Activated naive CD4-positive, alpha-beta T cell treated with anti-CD3 and anti-CD28 coated beads, Interleukin-2, amount 10 ng/mL, durations not matched to agents 7 days and 5 days (primary cell): Measurements from ENCODE around the gene P2RX5.
A peak's percentile ranks its signal among the peaks of the same experiment; 100 is the strongest.

ENCODE experiments used
- CTCF ChIA-PET: fragments of 350-600 bp; sonication (Branson Sonifier 250); formaldehyde crosslinking; loops from one replicate; lab custom pipeline; 2021; ENCODE audit warnings: antibody characterized with exemption; lab: Charles Lee
- DNase-seq: peaks from one replicate; pipeline ENCODE4 v3.0.0-alpha.2; 2020
- H3K27ac Mint-ChIP-seq: one replicate; pipeline ENCODE4 v1.8.0; 2021; ENCODE audit warnings: mild to moderate bottlenecking, moderate library complexity, mixed read lengths
- H3K27me3 Mint-ChIP-seq: one replicate; pipeline ENCODE4 v1.8.0; 2021; ENCODE audit warnings: mild to moderate bottlenecking, mixed read lengths
- H3K36me3 Mint-ChIP-seq: one replicate; pipeline ENCODE4 v1.8.0; 2021; ENCODE audit warnings: mixed read lengths
- H3K4me1 Mint-ChIP-seq: one replicate; pipeline ENCODE4 v1.8.0; 2021; ENCODE audit warnings: mixed read lengths
- H3K4me3 Mint-ChIP-seq: one replicate; pipeline ENCODE4 v1.8.0; 2021; ENCODE audit warnings: mild to moderate bottlenecking, moderate library complexity, mixed read lengths
- H3K9me3 Mint-ChIP-seq: one replicate; pipeline ENCODE4 v1.8.0; 2021; ENCODE audit warnings: mixed read lengths

P2RX5 gene

DNA sequence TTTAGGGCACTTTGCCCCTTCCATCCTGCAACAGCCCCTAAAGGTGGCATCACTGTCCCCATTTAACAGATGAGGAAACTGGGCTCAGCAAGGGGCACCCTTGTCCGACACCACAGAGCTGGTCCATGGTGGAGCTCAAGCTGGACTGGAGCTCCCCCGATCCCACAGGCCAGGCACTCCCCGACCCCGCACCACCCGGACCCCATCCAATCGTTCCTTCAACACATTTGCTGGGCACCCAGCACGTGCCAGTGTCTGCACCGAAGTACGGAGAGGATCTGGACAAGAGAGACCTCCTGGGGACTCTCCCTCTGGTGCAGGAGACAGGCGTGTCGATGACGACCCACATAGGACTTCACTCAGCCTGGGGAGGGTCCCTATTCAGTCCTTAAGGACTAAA is 13.9 kb downstream of the P2RX5 start:
- CTCF ChIA-PET = interaction anchor here (0.8 to 2.1 kb wide), 11 partner anchors 10 to 146 kb away, joined by 3 to 13 read pairs (median 7); partner anchors contain the start of gene HASPIN
- no peak overlapping the region for H3K4me3 Mint-ChIP-seq
- no peak overlapping the region for H3K27ac Mint-ChIP-seq
- DNase-seq = no peak
- peaks cover 9% of the 10 kb centered on the region for H3K36me3 Mint-ChIP-seq
- no peaks in the 10 kb centered on the region for H3K9me3 Mint-ChIP-seq
- H3K4me1 Mint-ChIP-seq = peaks cover 27% of the 10 kb centered on the region
- no peaks in the 10 kb centered on the region for H3K27me3 Mint-ChIP-seq

DNA sequence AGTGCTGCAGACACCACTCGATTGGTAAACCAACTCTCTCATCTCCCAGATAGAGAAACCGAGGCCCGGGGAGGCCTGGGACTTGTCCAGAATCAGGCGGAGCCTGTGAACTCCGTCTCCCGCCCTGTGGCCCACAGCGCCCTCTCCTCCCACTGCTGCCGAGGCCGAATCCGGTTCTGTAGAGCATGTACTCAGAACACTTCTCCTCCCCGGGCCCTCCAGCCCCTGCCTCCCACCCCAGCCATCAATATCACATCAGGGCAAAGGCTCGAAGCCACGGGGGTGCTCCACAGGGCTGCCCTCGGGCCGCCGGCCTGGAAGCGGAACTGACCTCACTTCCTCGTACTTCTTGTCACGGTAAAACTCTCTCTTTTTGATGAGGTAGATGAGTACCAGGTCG is 14.4 kb downstream of the P2RX5 start:
- DNase-seq = no peak
- peak overlapping the region; percentile 42 for H3K27ac Mint-ChIP-seq
- H3K4me3 Mint-ChIP-seq = no peak overlapping the region
- H3K36me3 Mint-ChIP-seq = peaks cover 9% of the 10 kb centered on the region
- H3K4me1 Mint-ChIP-seq = peaks cover 27% of the 10 kb centered on the region
- no peaks in the 10 kb centered on the region for H3K27me3 Mint-ChIP-seq
- CTCF ChIA-PET = interaction anchor here (1.5 kb wide), 2 partner anchors 26 to 144 kb away, joined by 3 to 4 read pairs; no protein-coding TSS in a partner anchor
- no peaks in the 10 kb centered on the region for H3K9me3 Mint-ChIP-seq

DNA sequence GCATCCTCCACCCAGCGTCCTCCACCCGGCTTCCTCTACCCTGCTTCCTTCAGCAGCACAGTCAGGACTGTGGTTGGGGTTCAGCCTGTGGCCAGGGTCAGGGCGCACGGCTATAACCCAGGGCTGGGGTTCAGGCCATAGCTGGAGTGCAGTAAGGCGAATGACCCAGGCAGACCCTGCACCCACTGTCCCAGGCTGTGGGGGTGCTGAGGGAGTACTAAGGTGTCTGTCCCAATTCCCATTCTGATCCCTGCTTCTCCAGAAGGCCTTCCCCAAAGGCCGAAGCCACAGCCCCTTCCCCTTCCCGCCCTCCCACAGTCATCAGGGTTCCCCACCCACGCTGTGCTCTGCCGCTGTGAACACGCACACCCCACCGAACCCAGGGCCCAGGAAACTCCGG is 14.9 kb downstream of the P2RX5 start:
- CTCF ChIA-PET = no interaction called here
- Mint-ChIP-seq H3K36me3 (peaks cover 9% of the 10 kb centered on the region), H3K9me3 (no peaks in the 10 kb centered on the region), H3K4me3 (no peak overlapping the region), H3K27ac (no peak overlapping the region), H3K4me1 (peaks cover 27% of the 10 kb centered on the region), H3K27me3 (no peaks in the 10 kb centered on the region)
- no peak for DNase-seq

DNA sequence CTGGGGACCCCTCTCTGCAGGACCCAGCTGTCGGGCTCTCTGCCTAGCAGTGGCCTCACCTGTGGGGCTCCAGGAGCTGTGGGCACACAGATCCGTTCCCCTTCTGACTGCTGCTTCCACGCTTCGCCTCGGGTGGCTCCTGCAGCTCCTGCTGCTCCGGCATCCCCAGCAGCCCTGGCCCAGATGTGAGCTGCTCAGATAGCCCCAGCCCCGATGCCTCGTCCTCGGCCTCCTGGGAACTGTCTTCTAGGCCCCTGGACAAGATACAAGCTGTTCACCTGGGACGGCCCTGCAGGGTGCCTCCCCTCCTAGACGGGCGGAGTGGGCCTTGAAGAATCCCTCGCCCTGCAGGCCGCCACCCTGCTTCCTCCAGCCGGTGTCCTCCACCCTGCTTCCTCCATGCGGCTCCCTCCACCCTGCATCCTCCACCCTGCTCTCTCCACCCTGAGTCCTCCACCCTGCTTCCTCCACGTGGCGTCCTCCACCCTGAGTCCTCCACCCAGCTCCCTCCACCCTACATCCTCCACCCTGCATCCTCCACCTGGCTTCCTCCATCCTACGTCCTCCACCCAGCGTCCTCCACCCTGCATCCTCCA is 16.3 kb downstream of the P2RX5 start:
- Mint-ChIP-seq H3K27ac (peak overlapping the region; percentile 60), H3K36me3 (peaks cover 10% of the 10 kb centered on the region), H3K4me1 (peaks cover 27% of the 10 kb centered on the region), H3K9me3 (no peaks in the 10 kb centered on the region), H3K27me3 (no peaks in the 10 kb centered on the region), H3K4me3 (no peak overlapping the region)
- DNase-seq = no peak
- CTCF ChIA-PET = interaction anchor here (1.0 to 1.2 kb wide), 3 partner anchors 17 to 148 kb away, joined by 3 to 5 read pairs (median 4); partner anchors contain the start of gene P2RX5

DNA sequence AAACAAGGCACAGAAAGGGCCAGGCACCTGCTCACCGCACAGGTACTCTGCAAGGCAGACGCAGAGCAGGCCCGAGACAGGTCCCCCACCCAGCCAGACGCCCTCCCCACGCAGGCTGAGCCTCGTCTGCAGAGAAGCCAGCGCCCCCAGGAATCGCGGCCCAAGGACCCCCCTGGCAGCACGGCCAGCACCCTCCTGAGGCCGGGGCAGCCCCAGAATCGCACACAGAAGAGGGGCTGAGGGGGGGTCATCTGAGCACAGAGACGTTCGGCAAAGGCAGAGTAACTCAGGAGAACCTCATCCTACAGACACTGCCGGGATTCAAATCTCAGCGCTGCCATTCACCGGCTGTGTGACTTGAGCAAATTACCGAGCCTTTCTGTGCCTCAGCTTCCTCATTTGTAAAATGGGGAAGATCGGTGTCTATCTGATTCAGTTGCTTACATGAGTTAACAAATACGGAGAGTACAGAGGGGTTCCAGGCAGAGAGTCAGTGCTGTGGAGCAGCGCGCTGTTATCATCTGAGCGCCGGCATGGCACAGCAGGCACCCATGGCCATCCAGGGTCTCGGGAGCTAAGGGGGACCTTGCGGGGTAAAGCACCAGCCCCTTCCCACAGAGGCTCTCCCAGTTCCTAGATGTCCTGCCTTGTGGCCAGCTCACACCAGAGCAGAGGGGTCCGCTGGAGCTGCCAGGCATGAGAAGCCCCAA is 17.0 kb downstream of the P2RX5 start:
- no peak overlapping the region for H3K27ac Mint-ChIP-seq
- CTCF ChIA-PET = interaction anchor here (1.0 to 1.2 kb wide), 3 partner anchors 17 to 149 kb away, joined by 3 to 5 read pairs (median 4); partner anchors contain the start of gene P2RX5
- H3K4me3 Mint-ChIP-seq = no peak overlapping the region
- H3K36me3 Mint-ChIP-seq = peaks cover 10% of the 10 kb centered on the region
- H3K4me1 Mint-ChIP-seq = peaks cover 27% of the 10 kb centered on the region
- DNase-seq = no peak
- H3K27me3 Mint-ChIP-seq = no peaks in the 10 kb centered on the region
- H3K9me3 Mint-ChIP-seq = no peaks in the 10 kb centered on the region

DNA sequence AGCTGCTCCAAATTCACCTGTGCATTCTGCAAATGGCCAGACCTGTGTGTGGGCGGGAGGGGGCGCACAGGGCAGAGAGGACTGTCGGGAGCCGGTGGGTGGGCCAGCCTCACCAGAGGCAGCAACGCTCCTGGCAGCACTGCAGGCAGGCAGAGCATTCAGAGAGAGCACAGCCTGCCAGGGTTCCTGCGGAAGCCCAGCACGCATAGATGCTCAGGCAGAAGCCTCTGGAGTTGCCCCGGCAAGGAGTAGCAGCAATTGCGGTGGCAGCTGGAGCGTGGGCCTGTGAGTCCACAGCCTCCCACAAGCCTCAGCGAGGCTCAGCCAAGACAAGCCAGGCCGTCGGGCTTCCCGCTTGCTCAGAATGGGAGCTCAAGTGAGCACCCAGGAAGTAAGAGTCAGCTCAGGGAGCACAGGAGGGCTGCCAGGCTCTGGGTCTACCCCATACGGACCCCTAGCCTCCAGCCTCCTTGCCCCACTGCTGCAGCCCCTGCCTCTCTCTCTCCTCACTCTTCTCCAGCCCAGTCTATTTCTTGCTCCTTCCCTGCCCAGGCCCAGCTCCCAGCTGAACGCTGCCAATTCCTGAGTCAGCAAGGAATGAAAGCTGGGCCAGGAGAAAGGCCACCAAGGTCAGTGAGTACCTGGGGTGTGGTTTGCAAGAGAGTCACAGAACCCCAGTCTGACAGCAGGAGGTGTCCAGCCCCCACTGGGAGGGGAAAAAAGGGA is 17.7 kb downstream of the P2RX5 start:
- no peak for DNase-seq
- no peaks in the 10 kb centered on the region for H3K9me3 Mint-ChIP-seq
- peaks cover 10% of the 10 kb centered on the region for H3K36me3 Mint-ChIP-seq
- CTCF ChIA-PET = interaction anchor here (1.6 kb wide), 1 partner anchor 150 kb away, joined by 4 read pairs; no protein-coding TSS in a partner anchor
- no peaks in the 10 kb centered on the region for H3K27me3 Mint-ChIP-seq
- H3K4me3 Mint-ChIP-seq = no peak overlapping the region
- peaks cover 25% of the 10 kb centered on the region for H3K4me1 Mint-ChIP-seq
- H3K27ac Mint-ChIP-seq = peak overlapping the region; percentile 28

DNA sequence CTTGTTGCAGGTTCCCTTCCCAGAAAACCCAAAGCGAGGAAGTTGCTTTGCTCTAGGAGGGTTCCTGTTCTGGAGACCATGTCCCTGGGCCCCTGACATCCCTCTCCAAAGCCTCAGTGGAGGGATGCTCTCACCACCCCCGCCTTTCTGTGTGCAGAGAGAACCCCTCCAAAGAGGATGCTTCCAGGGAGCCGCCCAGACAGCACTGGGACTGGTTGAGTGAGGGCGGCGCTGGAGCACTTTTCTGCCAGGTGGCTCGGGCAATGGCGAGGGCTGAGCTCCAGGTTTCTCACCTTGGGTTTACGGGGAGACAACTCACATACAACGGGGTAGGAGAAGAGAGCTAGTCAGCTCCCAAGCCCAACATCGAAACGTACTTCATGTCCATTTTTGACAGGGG is 20.1 kb downstream of the P2RX5 start:
- Mint-ChIP-seq H3K9me3 (no peaks in the 10 kb centered on the region), H3K36me3 (peaks cover 11% of the 10 kb centered on the region), H3K27ac (no peak overlapping the region), H3K4me1 (peaks cover 10% of the 10 kb centered on the region), H3K27me3 (no peaks in the 10 kb centered on the region), H3K4me3 (no peak overlapping the region)
- no peak for DNase-seq
- CTCF ChIA-PET = interaction anchor here (0.6 kb wide), 1 partner anchor 631 kb away, joined by 3 read pairs; no protein-coding TSS in a partner anchor

DNA sequence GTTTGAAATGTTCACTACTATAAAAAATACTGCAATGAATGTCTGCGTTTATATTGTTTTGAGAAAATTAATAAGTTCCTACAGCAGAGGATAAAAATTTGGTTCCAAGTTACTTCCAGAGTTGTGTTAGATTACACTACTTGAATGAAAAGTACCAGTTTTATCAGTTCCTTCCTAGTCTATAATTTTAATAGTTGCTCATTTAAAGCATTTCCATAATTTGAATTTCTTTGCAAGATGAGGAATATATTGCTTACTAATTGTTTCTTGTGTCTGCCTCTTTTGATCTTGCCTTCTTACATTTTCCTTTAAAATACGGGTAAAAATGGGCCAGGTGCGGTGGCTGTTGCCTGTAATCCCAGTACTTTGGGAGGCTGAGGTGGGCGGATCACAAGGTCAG is 23.4 kb downstream of the P2RX5 start:
- Mint-ChIP-seq H3K27me3 (no peaks in the 10 kb centered on the region), H3K4me1 (peaks cover 24% of the 10 kb centered on the region), H3K4me3 (no peak overlapping the region), H3K27ac (no peak overlapping the region), H3K9me3 (no peaks in the 10 kb centered on the region), H3K36me3 (peaks cover 12% of the 10 kb centered on the region)
- CTCF ChIA-PET = no interaction called here
- no peak for DNase-seq

DNA sequence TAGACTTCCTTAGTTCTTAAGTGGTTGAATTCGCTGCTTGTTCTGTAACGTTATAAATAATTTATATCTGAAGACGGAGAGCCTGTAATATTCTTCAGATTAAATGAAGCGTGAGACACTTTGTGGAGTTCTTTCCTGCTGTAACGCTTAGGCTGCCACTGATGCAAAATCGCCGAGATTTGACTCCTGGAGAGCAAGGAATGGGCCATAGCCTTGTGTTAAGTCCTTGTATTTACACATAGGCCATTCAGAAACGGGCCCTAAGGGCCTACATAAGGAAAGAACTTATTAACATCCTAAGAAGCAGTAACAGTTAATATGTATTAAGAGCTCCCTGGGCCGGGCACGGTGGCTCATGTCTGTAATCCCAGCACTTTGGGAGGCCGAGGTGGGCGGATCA is 26.4 kb downstream of the P2RX5 start:
- H3K27ac Mint-ChIP-seq = peak overlapping the region; percentile 85
- H3K4me1 Mint-ChIP-seq = peaks cover 31% of the 10 kb centered on the region
- no peaks in the 10 kb centered on the region for H3K9me3 Mint-ChIP-seq
- DNase-seq = no peak
- peak overlapping the region; percentile 93 for H3K4me3 Mint-ChIP-seq
- no peaks in the 10 kb centered on the region for H3K27me3 Mint-ChIP-seq
- H3K36me3 Mint-ChIP-seq = peaks cover 11% of the 10 kb centered on the region
- CTCF ChIA-PET = interaction anchor here (0.7 to 1.2 kb wide), 2 partner anchors 13 to 1057 kb away, joined by 3 to 4 read pairs; no protein-coding TSS in a partner anchor

DNA sequence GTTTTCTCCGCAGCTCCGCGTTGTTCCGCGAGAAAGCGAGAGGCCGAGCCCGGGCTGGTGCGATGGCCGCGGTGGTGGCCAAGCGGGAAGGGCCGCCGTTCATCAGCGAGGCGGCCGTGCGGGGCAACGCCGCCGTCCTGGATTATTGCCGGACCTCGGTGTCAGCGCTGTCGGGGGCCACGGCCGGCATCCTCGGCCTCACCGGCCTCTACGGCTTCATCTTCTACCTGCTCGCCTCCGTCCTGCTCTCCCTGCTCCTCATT is 26.9 kb downstream of the P2RX5 start:
- H3K36me3 Mint-ChIP-seq = peaks cover 11% of the 10 kb centered on the region
- peak overlapping the region; percentile 93 for H3K4me3 Mint-ChIP-seq
- no peak for DNase-seq
- H3K27ac Mint-ChIP-seq = peak overlapping the region; percentile 85
- H3K4me1 Mint-ChIP-seq = peaks cover 31% of the 10 kb centered on the region
- H3K27me3 Mint-ChIP-seq = no peaks in the 10 kb centered on the region
- no peaks in the 10 kb centered on the region for H3K9me3 Mint-ChIP-seq
- CTCF ChIA-PET = no interaction called here

DNA sequence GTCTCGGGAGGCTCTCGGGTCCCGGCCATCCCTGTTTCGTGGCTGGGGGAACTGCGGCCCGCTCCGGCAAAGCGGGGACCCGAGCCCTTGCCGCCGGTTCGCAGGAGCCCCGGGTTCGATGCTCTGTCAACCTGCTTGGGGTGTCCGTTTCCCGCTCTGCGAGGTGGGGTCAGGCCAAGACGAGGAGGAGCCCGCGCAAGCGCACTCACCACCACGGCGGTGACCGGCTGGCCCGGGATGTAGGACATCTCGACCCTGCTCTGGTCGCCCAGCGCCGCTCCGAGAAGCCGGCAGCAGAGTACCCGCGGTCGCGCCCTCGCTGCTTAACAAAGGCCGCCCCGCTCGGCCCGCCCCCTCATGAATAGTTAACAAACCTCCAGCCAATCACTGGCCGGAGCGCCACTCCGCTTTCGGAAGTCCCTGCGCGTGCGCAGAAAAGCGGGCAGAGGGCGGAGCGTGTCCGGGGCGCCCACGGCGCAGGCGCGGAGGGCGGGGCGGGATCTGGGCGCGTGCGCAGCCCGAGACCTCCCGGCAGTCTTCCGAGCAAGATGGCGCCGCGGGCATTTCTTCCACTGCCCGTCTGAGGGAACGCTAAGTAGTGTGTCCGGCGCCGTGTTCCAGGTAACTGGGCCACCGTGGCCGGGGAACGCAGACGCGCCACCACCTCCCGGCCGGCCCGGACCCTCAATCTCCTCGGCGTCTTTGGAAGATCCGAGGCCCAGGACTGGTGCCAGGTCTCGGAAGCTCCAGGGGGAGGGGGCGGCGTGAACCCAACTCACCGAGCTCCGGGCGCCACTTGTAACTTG is 27.5 kb downstream of the P2RX5 start, which contains the start of the genes EMC6 and TAX1BP3:
Gene EMC6, plus strand, starts transcription at position 534 of the 806 bp plus-strand sequence. CDS start 335 bp downstream, outside the sequence.
Gene TAX1BP3, minus strand, starts transcription at position 300 of the 806 bp plus-strand sequence. Its CDS starts 52 bp downstream, at position 248.
- H3K4me3 Mint-ChIP-seq = peak within 1 kb of the TSS; percentile 93
- H3K27ac Mint-ChIP-seq = peak within 1 kb of the TSS; percentile 85
- H3K36me3 Mint-ChIP-seq = peaks cover 11% of the 10 kb centered on the region
- peak; percentile 98 for DNase-seq
- no peaks in the 10 kb centered on the region for H3K27me3 Mint-ChIP-seq
- H3K4me1 Mint-ChIP-seq = peaks cover 31% of the 10 kb centered on the region
- CTCF ChIA-PET = no interaction called here
- H3K9me3 Mint-ChIP-seq = no peaks in the 10 kb centered on the region

DNA sequence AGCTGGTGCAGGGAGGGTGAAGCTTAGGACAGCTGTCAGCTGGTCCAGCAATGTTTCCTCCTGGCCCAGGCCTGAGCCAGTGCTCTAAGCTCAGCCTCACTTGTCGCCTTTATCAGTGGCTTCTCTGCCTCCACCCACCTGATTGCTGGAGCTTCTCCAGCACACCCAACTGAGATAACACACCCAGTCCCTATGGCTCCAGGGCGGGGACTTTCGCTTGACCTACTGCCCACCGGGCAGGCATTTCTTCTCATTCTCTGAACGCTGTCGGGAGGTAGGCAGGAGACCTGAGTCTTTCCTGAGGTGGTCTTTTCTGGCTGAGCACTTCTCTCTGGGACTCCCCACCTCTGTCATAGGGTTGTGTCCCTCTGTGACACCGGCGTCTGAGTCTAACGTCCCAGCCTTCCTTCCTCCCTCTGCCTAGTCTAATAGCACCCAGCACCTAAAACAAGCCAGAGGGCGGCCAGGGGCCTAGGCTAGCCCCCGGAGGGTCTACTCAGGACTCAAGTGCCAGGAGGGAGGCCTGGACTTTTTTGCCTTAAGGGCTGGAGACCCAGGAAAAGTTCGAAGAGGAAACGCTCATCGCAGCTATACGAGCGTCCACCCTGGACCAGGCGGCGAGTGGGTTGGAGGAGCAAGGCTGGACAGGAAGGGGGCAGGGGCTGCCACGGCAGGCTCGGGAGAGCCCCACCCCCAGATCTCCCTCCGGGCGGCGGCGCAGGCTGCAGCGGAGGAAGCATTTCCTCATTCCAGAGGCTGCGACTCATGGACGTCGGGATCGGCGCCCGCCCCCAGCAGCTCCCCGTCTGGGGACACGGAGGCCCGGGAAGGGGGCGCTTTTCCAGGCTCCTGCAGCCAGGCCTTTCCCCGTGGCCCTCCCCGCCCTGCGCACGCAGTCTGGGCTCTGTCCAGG is 28.3 kb downstream of the P2RX5 start:
- peaks cover 31% of the 10 kb centered on the region for H3K4me1 Mint-ChIP-seq
- H3K9me3 Mint-ChIP-seq = no peaks in the 10 kb centered on the region
- peaks cover 9% of the 10 kb centered on the region for H3K36me3 Mint-ChIP-seq
- CTCF ChIA-PET = interaction anchor here (0.7 to 1.6 kb wide), 2 partner anchors 12 to 21 kb away, joined by 4 read pairs; no protein-coding TSS in a partner anchor
- no peaks in the 10 kb centered on the region for H3K27me3 Mint-ChIP-seq
- H3K27ac Mint-ChIP-seq = no peak overlapping the region
- DNase-seq = peak; percentile 53
- peak overlapping the region; percentile 93 for H3K4me3 Mint-ChIP-seq
